ENCODE measurements around the gene SORBS1.

Gene SORBS1

DNA sequence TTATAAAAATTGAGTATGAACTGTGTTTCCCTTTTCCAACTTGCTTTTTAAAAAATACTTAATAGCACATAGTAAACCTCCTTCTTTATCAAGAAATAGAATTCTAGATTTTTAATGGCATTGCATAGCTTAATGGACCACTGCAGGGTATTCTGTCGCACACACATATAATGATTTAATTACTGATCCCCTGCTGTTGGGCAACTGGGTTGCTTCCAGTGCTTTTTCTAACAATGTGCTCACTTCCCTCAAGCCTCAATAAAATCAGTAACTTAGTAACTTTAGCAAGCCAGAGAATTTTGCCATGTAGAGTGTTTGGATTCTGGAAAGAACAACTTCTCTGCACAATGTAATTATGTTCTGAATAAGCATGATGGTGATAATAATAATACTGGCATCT, 221.3 kb downstream of the SORBS1 start:
- peaks cover 9% of the 10 kb centered on the region for H3K36me3 ChIP-seq (ENCODE audit: control insufficient read depth, insufficient read depth, low read length)
- peaks cover 6% of the 10 kb centered on the region for H3K4me1 ChIP-seq (ENCODE audit: control insufficient read depth, insufficient read depth, low read length, poor library complexity, severe bottlenecking)
- no CpG with 5 or more reads among the region's 1 CpG for WGBS, 2 experiments (ENCODE audit: insufficient coverage in 2 of 2)
- no peak overlapping the region for H3K4me3 ChIP-seq (ENCODE audit: extremely low read depth, insufficient read depth, low read length, poor library complexity, severe bottlenecking)
- no peak overlapping the region for H3K27ac ChIP-seq (ENCODE audit: low read depth, low read length, severe bottlenecking)
- no peaks in the 10 kb centered on the region for H3K9me3 ChIP-seq (ENCODE audit: control insufficient read depth, low read length)

- Histone ChIP-seq H3K4me1 (ENCODE audit: control insufficient read depth, insufficient read depth, low read length, poor library complexity, severe bottlenecking) (peaks cover 15% of the 10 kb centered on the region), H3K9me3 (ENCODE audit: control insufficient read depth, low read length) (no peaks in the 10 kb centered on the region), H3K36me3 (ENCODE audit: control insufficient read depth, insufficient read depth, low read length) (peaks cover 4% of the 10 kb centered on the region), H3K4me3 (ENCODE audit: extremely low read depth, insufficient read depth, low read length, poor library complexity, severe bottlenecking) (no peak overlapping the region), H3K27ac (ENCODE audit: low read depth, low read length, severe bottlenecking) (no peak overlapping the region)
- WGBS, 2 experiments (ENCODE audit: insufficient coverage in 2 of 2) = 96% methylated on average over 5 to 8 of the region's 10 CpGs
Observed at GRCh38 chr10:95337423-95338160, 223.6 kb downstream of the SORBS1 start.

GRCh38 chr10:95336702-95337101, 224.5 kb downstream of the SORBS1 start:
- H3K4me1 ChIP-seq (ENCODE audit: control insufficient read depth, insufficient read depth, low read length, poor library complexity, severe bottlenecking) = peaks cover 15% of the 10 kb centered on the region
- 92 to 94% methylated on average over 9 of the region's 9 CpGs for WGBS, 2 experiments (ENCODE audit: insufficient coverage in 2 of 2)
- no peak overlapping the region for H3K4me3 ChIP-seq (ENCODE audit: extremely low read depth, insufficient read depth, low read length, poor library complexity, severe bottlenecking)
- H3K27ac ChIP-seq (ENCODE audit: low read depth, low read length, severe bottlenecking) = no peak overlapping the region
- no peaks in the 10 kb centered on the region for H3K9me3 ChIP-seq (ENCODE audit: control insufficient read depth, low read length)
- H3K36me3 ChIP-seq (ENCODE audit: control insufficient read depth, insufficient read depth, low read length) = peaks cover 4% of the 10 kb centered on the region

- Histone ChIP-seq H3K27ac (ENCODE audit: low read depth, low read length, severe bottlenecking) (no peak overlapping the region), H3K9me3 (ENCODE audit: control insufficient read depth, low read length) (no peaks in the 10 kb centered on the region), H3K4me3 (ENCODE audit: extremely low read depth, insufficient read depth, low read length, poor library complexity, severe bottlenecking) (no peak overlapping the region), H3K4me1 (ENCODE audit: control insufficient read depth, insufficient read depth, low read length, poor library complexity, severe bottlenecking) (peaks cover 21% of the 10 kb centered on the region), H3K36me3 (ENCODE audit: control insufficient read depth, insufficient read depth, low read length) (peaks cover 4% of the 10 kb centered on the region)
- 91 to 94% methylated on average over 10 to 19 of the region's 19 CpGs for WGBS, 2 experiments (ENCODE audit: insufficient coverage in 2 of 2)
Observed at GRCh38 chr10:95335933-95336699, 225.1 kb downstream of the SORBS1 start.

DNA sequence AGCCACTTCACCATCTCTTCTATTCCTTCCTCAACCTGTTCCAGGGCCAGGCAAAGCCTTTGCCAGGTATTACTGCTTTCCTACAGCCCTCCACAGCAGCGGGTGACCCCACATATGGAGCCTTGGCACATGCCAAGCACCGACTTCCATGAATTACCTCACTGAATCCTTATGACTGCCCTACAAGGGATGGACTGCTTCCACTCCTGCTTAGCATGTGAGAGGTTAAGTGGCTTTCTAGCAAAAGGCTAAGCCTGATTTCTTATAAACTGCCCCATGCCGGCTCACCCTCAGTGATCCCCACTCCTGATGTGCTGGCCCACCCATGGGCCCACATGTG, 226.4 kb downstream of the SORBS1 start:
- Histone ChIP-seq H3K4me3 (ENCODE audit: extremely low read depth, insufficient read depth, low read length, poor library complexity, severe bottlenecking) (no peak overlapping the region), H3K27ac (ENCODE audit: low read depth, low read length, severe bottlenecking) (no peak overlapping the region), H3K4me1 (ENCODE audit: control insufficient read depth, insufficient read depth, low read length, poor library complexity, severe bottlenecking) (peaks cover 28% of the 10 kb centered on the region), H3K36me3 (ENCODE audit: control insufficient read depth, insufficient read depth, low read length) (peaks cover 4% of the 10 kb centered on the region), H3K9me3 (ENCODE audit: control insufficient read depth, low read length) (no peaks in the 10 kb centered on the region)
- 94% methylated on average over 2 of the region's 3 CpGs for WGBS, 2 experiments (ENCODE audit: insufficient coverage in 2 of 2)

GRCh38 chr10:95333997-95334804, 227.0 kb downstream of the SORBS1 start:
- no peaks in the 10 kb centered on the region for H3K9me3 ChIP-seq (ENCODE audit: control insufficient read depth, low read length)
- 94 to 98% methylated on average over 5 to 10 of the region's 12 CpGs for WGBS, 2 experiments (ENCODE audit: insufficient coverage in 2 of 2)
- peaks cover 24% of the 10 kb centered on the region for H3K4me1 ChIP-seq (ENCODE audit: control insufficient read depth, insufficient read depth, low read length, poor library complexity, severe bottlenecking)
- peaks cover 4% of the 10 kb centered on the region for H3K36me3 ChIP-seq (ENCODE audit: control insufficient read depth, insufficient read depth, low read length)
- no peak overlapping the region for H3K27ac ChIP-seq (ENCODE audit: low read depth, low read length, severe bottlenecking)
- H3K4me3 ChIP-seq (ENCODE audit: extremely low read depth, insufficient read depth, low read length, poor library complexity, severe bottlenecking) = no peak overlapping the region

DNA sequence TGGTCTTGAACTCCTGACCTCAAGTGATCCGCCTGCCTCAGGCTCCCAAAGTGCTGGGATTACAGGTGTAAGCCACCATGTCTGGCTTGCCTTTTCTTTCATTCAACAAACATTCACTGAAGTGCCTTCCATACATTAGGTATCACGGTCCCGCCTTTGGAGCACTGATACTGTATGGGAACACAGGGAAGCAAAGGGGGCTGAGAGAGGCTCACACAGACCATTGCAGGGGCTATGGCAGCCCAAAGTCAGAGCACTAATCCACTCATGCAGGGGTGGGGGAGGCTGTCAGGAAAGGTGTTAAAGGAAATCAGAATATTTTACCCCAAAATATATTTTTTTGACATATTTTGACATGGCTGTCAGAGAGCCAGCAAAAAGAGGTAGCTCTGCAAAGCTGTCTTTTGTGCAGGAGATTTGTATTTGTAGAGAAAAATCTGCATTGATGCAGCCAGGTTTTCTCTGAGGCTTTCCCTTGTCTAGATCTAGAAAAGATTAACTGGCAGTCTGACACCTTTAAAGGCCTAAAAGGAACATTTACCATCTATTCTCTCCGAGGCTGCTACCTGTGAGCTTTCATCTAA, 228.4 kb downstream of the SORBS1 start:
- peaks cover 4% of the 10 kb centered on the region for H3K36me3 ChIP-seq (ENCODE audit: control insufficient read depth, insufficient read depth, low read length)
- H3K9me3 ChIP-seq (ENCODE audit: control insufficient read depth, low read length) = no peaks in the 10 kb centered on the region
- WGBS, 2 experiments (ENCODE audit: insufficient coverage in 2 of 2) = 79 to 88% methylated on average over 2 of the region's 4 CpGs

GRCh38 chr10:95331596-95332130, 229.5 kb downstream of the SORBS1 start:
- Histone ChIP-seq H3K27ac (ENCODE audit: low read depth, low read length, severe bottlenecking) (no peak overlapping the region), H3K36me3 (ENCODE audit: control insufficient read depth, insufficient read depth, low read length) (peaks cover 4% of the 10 kb centered on the region)
- WGBS, 2 experiments (ENCODE audit: insufficient coverage in 2 of 2) = 89 to 93% methylated on average over 2 of the region's 3 CpGs

More for the DNA sequence above, 228.4 kb downstream of the SORBS1 start:
- H3K27ac ChIP-seq (ENCODE audit: low read depth, low read length, severe bottlenecking) = no peak overlapping the region
- no peak overlapping the region for H3K4me3 ChIP-seq (ENCODE audit: extremely low read depth, insufficient read depth, low read length, poor library complexity, severe bottlenecking)
- H3K4me1 ChIP-seq (ENCODE audit: control insufficient read depth, insufficient read depth, low read length, poor library complexity, severe bottlenecking) = peaks cover 24% of the 10 kb centered on the region

GRCh38 chr10:95330966-95331453, 230.2 kb downstream of the SORBS1 start:
- no peaks in the 10 kb centered on the region for H3K9me3 ChIP-seq (ENCODE audit: control insufficient read depth, low read length)
- peaks cover 24% of the 10 kb centered on the region for H3K4me1 ChIP-seq (ENCODE audit: control insufficient read depth, insufficient read depth, low read length, poor library complexity, severe bottlenecking)
- H3K27ac ChIP-seq (ENCODE audit: low read depth, low read length, severe bottlenecking) = no peak overlapping the region
- no peak overlapping the region for H3K4me3 ChIP-seq (ENCODE audit: extremely low read depth, insufficient read depth, low read length, poor library complexity, severe bottlenecking)
- 86 to 100% methylated on average over 1 of the region's 1 CpG for WGBS, 2 experiments (ENCODE audit: insufficient coverage in 2 of 2)
- H3K36me3 ChIP-seq (ENCODE audit: control insufficient read depth, insufficient read depth, low read length) = no peaks in the 10 kb centered on the region

More at GRCh38 chr10:95331596-95332130, 229.5 kb downstream of the SORBS1 start:
- H3K4me3 ChIP-seq (ENCODE audit: extremely low read depth, insufficient read depth, low read length, poor library complexity, severe bottlenecking) = no peak overlapping the region
- no peaks in the 10 kb centered on the region for H3K9me3 ChIP-seq (ENCODE audit: control insufficient read depth, low read length)
- peaks cover 24% of the 10 kb centered on the region for H3K4me1 ChIP-seq (ENCODE audit: control insufficient read depth, insufficient read depth, low read length, poor library complexity, severe bottlenecking)

GRCh38 chr10:95329296-95329695, 231.9 kb downstream of the SORBS1 start:
- no peaks in the 10 kb centered on the region for H3K36me3 ChIP-seq (ENCODE audit: control insufficient read depth, insufficient read depth, low read length)

More at GRCh38 chr10:95329296-95329695, 231.9 kb downstream of the SORBS1 start:
- Histone ChIP-seq H3K4me1 (ENCODE audit: control insufficient read depth, insufficient read depth, low read length, poor library complexity, severe bottlenecking) (peaks cover 16% of the 10 kb centered on the region), H3K27ac (ENCODE audit: low read depth, low read length, severe bottlenecking) (no peak overlapping the region), H3K4me3 (ENCODE audit: extremely low read depth, insufficient read depth, low read length, poor library complexity, severe bottlenecking) (no peak overlapping the region), H3K9me3 (ENCODE audit: control insufficient read depth, low read length) (no peaks in the 10 kb centered on the region)
- 73 to 90% methylated on average over 4 to 5 of the region's 9 CpGs for WGBS, 2 experiments (ENCODE audit: insufficient coverage in 2 of 2)
